Measurements from ENCODE around the gene ATG7. TPM values are rescaled to one million over a fixed set of nuclear protein-coding genes. Genes with fewer than 3 reads are reported as not detected.
A peak's percentile ranks its signal among the peaks of the same experiment; 100 is the strongest.
"Not testable (repeated sequence)": the region's sequence is repeated elsewhere in the genome, so short reads cannot be mapped to it uniquely, and the experiment has no call there.

The ATG7 gene
- total and polyA plus RNA-seq, 4 experiments from 2014 or later: 16.9 to 32.8 (median 27.8) TPM

- CTCF ChIA-PET (ENCODE audit: partially characterized antibody): interaction anchor here (1.4 kb wide), 1 partner anchor 129 kb away, joined by 3 read pairs; no protein-coding TSS in a partner anchor
- Mint-ChIP-seq H3K27ac (peak overlapping the region in 1 of 7 donors; percentile 53), H3K4me3 (no peak overlapping the region), H3K4me1 (peaks cover 0 to 1% (median 0%) of the 10 kb centered on the region in 4 donors), H3K9me3 (peaks cover 0 to 3% (median 0%) of the 10 kb centered on the region in 8 donors), H3K36me3 (peaks cover 7 to 17% of the 10 kb centered on the region in 2 donors), H3K27me3 (no peaks in the 10 kb centered on the region)
- H3K4me3 ChIP-seq (ENCODE audit: low read length in 2 of 2): no peak overlapping the region
- H3K27me3 ChIP-seq (ENCODE audit: insufficient read depth, low read length): no peaks in the 10 kb centered on the region
- POLR2A ChIA-PET (ENCODE audit: partially characterized antibody): no interaction called here
- no peaks in the 10 kb centered on the region for H3K9me3 ChIP-seq (ENCODE audit: control insufficient read depth in 1 of 2, low read length in 2 of 2)
- no peaks in the 10 kb centered on the region for H3K4me1 ChIP-seq (ENCODE audit: insufficient read depth, low read length)
- no peak overlapping the region for H3K27ac ChIP-seq (ENCODE audit: low read depth, low read length)
- no peak for DNase-seq
- intact Hi-C loops (cut with micrococcal nuclease): no loop called here
- no peaks in the 10 kb centered on the region for H3K36me3 ChIP-seq (ENCODE audit: insufficient read depth, low read length)
These were observed 250.2 kb downstream of the ATG7 start for GRCh38 chr3:11522398-11522715.

- peaks cover 0 to 1% (median 0%) of the 10 kb centered on the region in 4 donors for H3K4me1 Mint-ChIP-seq
- H3K27ac Mint-ChIP-seq: no peak overlapping the region
- H3K9me3 Mint-ChIP-seq: peaks cover 0 to 4% (median 0%) of the 10 kb centered on the region in 8 donors
- H3K27ac ChIP-seq (ENCODE audit: low read depth, low read length): no peak overlapping the region
- H3K36me3 ChIP-seq (ENCODE audit: insufficient read depth, low read length): no peaks in the 10 kb centered on the region
- H3K9me3 ChIP-seq (ENCODE audit: control insufficient read depth in 1 of 2, low read length in 2 of 2): no peaks in the 10 kb centered on the region
- H3K4me3 Mint-ChIP-seq: no peak overlapping the region
- intact Hi-C loops (cut with micrococcal nuclease): no loop called here
- H3K27me3 ChIP-seq (ENCODE audit: insufficient read depth, low read length): no peaks in the 10 kb centered on the region
- CTCF ChIA-PET (ENCODE audit: partially characterized antibody): no interaction called here
- H3K27me3 Mint-ChIP-seq: no peaks in the 10 kb centered on the region
- POLR2A ChIA-PET (ENCODE audit: partially characterized antibody): no interaction called here
- DNase-seq: no peak
- no peak overlapping the region for H3K4me3 ChIP-seq (ENCODE audit: low read length in 2 of 2)
- H3K36me3 Mint-ChIP-seq: peaks cover 10 to 22% of the 10 kb centered on the region in 2 donors
- H3K4me1 ChIP-seq (ENCODE audit: insufficient read depth, low read length): no peaks in the 10 kb centered on the region
These were observed 250.9 kb downstream of the ATG7 start for GRCh38 chr3:11522953-11523571.

- intact Hi-C loops (cut with micrococcal nuclease): no loop called here
- ChIA-PET POLR2A (ENCODE audit: partially characterized antibody) (no interaction called here), CTCF (ENCODE audit: partially characterized antibody) (no interaction called here)
- Mint-ChIP-seq H3K27me3 (no peaks in the 10 kb centered on the region), H3K27ac (no peak overlapping the region), H3K9me3 (peaks cover 0 to 4% (median 0%) of the 10 kb centered on the region in 8 donors), H3K36me3 (peaks cover 10 to 25% of the 10 kb centered on the region in 2 donors), H3K4me1 (peaks cover 0 to 1% (median 0%) of the 10 kb centered on the region in 4 donors), H3K4me3 (no peak overlapping the region)
- no peaks in the 10 kb centered on the region for H3K4me1 ChIP-seq (ENCODE audit: insufficient read depth, low read length)
- H3K36me3 ChIP-seq (ENCODE audit: insufficient read depth, low read length): no peaks in the 10 kb centered on the region
- no peaks in the 10 kb centered on the region for H3K27me3 ChIP-seq (ENCODE audit: insufficient read depth, low read length)
- no peak for DNase-seq
- no peaks in the 10 kb centered on the region for H3K9me3 ChIP-seq (ENCODE audit: control insufficient read depth in 1 of 2, low read length in 2 of 2)
- H3K4me3 ChIP-seq (ENCODE audit: low read length in 2 of 2): no peak overlapping the region
- no peak overlapping the region for H3K27ac ChIP-seq (ENCODE audit: low read depth, low read length)
These were observed 251.4 kb downstream of the ATG7 start for GRCh38 chr3:11523572-11524101.

- H3K4me1 ChIP-seq (ENCODE audit: insufficient read depth, low read length); H3K9me3 ChIP-seq (ENCODE audit: control insufficient read depth in 1 of 2, low read length in 2 of 2); H3K4me3 ChIP-seq (ENCODE audit: low read length in 2 of 2); H3K27me3 Mint-ChIP-seq; POLR2A ChIA-PET (ENCODE audit: partially characterized antibody); H3K36me3 ChIP-seq (ENCODE audit: insufficient read depth, low read length); H3K27me3 ChIP-seq (ENCODE audit: insufficient read depth, low read length); DNase-seq; H3K4me1 Mint-ChIP-seq; H3K27ac Mint-ChIP-seq; CTCF ChIA-PET (ENCODE audit: partially characterized antibody); H3K4me3 Mint-ChIP-seq; intact Hi-C loops (cut with micrococcal nuclease); H3K27ac ChIP-seq (ENCODE audit: low read depth, low read length); H3K9me3 Mint-ChIP-seq: not testable (repeated sequence)
- H3K36me3 Mint-ChIP-seq: peaks cover 8 to 17% of the 10 kb centered on the region in 2 donors
These were observed 253.9 kb downstream of the ATG7 start for GRCh38 chr3:11526121-11526520.

- no peaks in the 10 kb centered on the region for H3K36me3 ChIP-seq (ENCODE audit: insufficient read depth, low read length)
- H3K27ac ChIP-seq (ENCODE audit: low read depth, low read length): no peak overlapping the region
- H3K9me3 ChIP-seq (ENCODE audit: control insufficient read depth in 1 of 2, low read length in 2 of 2): no peaks in the 10 kb centered on the region
- Mint-ChIP-seq H3K4me1 (no peaks in the 10 kb centered on the region), H3K9me3 (peaks cover 0 to 4% (median 0%) of the 10 kb centered on the region in 8 donors), H3K27me3 (no peaks in the 10 kb centered on the region), H3K4me3 (no peak overlapping the region), H3K27ac (no peak overlapping the region), H3K36me3 (peaks cover 7 to 15% of the 10 kb centered on the region in 2 donors)
- ChIA-PET CTCF (ENCODE audit: partially characterized antibody) (no interaction called here), POLR2A (ENCODE audit: partially characterized antibody) (no interaction called here)
- intact Hi-C loops (cut with micrococcal nuclease): no loop called here
- no peak for DNase-seq
- no peaks in the 10 kb centered on the region for H3K27me3 ChIP-seq (ENCODE audit: insufficient read depth, low read length)
- H3K4me3 ChIP-seq (ENCODE audit: low read length in 2 of 2): no peak overlapping the region
- no peaks in the 10 kb centered on the region for H3K4me1 ChIP-seq (ENCODE audit: insufficient read depth, low read length)
These were observed 257.1 kb downstream of the ATG7 start for GRCh38 chr3:11529281-11529680.

GRCh38 chr3:11530153-11530721, 258.0 kb downstream of the ATG7 start:
- Mint-ChIP-seq H3K36me3 (peaks cover 7 to 15% of the 10 kb centered on the region in 2 donors), H3K4me3 (no peak overlapping the region), H3K4me1 (no peaks in the 10 kb centered on the region), H3K27ac (no peak overlapping the region), H3K27me3 (no peaks in the 10 kb centered on the region), H3K9me3 (peaks cover 0 to 4% (median 0%) of the 10 kb centered on the region in 8 donors)
- ChIA-PET CTCF (ENCODE audit: partially characterized antibody) (no interaction called here), POLR2A (ENCODE audit: partially characterized antibody) (no interaction called here)
- intact Hi-C loops (cut with micrococcal nuclease): no loop called here
- DNase-seq: no peak
- Histone ChIP-seq H3K9me3 (ENCODE audit: control insufficient read depth in 1 of 2, low read length in 2 of 2) (no peaks in the 10 kb centered on the region), H3K36me3 (ENCODE audit: insufficient read depth, low read length) (no peaks in the 10 kb centered on the region), H3K4me1 (ENCODE audit: insufficient read depth, low read length) (no peaks in the 10 kb centered on the region), H3K27ac (ENCODE audit: low read depth, low read length) (no peak overlapping the region), H3K27me3 (ENCODE audit: insufficient read depth, low read length) (no peaks in the 10 kb centered on the region), H3K4me3 (ENCODE audit: low read length in 2 of 2) (no peak overlapping the region)

- Mint-ChIP-seq H3K27ac (no peak overlapping the region), H3K9me3 (no peaks in the 10 kb centered on the region), H3K27me3 (no peaks in the 10 kb centered on the region), H3K36me3 (peaks cover 4 to 5% of the 10 kb centered on the region in 2 donors), H3K4me1 (peaks cover 0 to 5% (median 2%) of the 10 kb centered on the region in 4 donors), H3K4me3 (no peak overlapping the region)
- H3K27ac ChIP-seq (ENCODE audit: low read depth, low read length): no peak overlapping the region
- no peak overlapping the region for H3K4me3 ChIP-seq (ENCODE audit: low read length in 2 of 2)
- no peaks in the 10 kb centered on the region for H3K9me3 ChIP-seq (ENCODE audit: control insufficient read depth in 1 of 2, low read length in 2 of 2)
- ChIA-PET POLR2A (ENCODE audit: partially characterized antibody) (no interaction called here), CTCF (ENCODE audit: partially characterized antibody) (no interaction called here)
- intact Hi-C loops (cut with micrococcal nuclease): no loop called here
- no peaks in the 10 kb centered on the region for H3K36me3 ChIP-seq (ENCODE audit: insufficient read depth, low read length)
- DNase-seq: no peak
- H3K27me3 ChIP-seq (ENCODE audit: insufficient read depth, low read length): no peaks in the 10 kb centered on the region
- H3K4me1 ChIP-seq (ENCODE audit: insufficient read depth, low read length): no peaks in the 10 kb centered on the region
These were observed 260.8 kb downstream of the ATG7 start for GRCh38 chr3:11532931-11533391.
